ENCODE measurements around the gene SAG. TPM values are rescaled to one million over a fixed set of nuclear protein-coding genes. Genes with fewer than 3 reads are reported as not detected.

The SAG gene
- total RNA-seq, 2 donors from 2014 or later = 1.8 TPM; not detected in 1

DNA sequence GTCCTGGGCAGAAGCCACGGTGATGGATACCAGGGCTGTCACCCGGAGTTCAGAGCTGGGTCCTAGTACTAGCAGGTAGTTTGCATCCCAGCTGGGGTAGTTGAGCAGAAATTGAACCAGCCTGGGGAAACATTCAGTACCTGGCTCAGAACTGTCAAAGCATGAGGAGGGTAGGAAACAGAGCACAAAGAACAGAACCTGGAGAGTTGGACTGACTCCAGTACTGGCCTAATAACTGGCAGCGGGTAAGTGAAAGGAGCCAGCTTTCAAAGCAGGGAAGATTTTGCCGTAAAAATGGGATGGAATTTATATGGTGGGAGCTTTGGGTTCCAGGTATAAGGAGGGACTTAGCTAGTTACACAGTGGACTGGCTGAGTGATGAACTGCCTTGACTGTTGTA is 32.4 kb upstream of the SAG start:
- intact Hi-C loops (cut with DNase I) = no loop called here

DNA sequence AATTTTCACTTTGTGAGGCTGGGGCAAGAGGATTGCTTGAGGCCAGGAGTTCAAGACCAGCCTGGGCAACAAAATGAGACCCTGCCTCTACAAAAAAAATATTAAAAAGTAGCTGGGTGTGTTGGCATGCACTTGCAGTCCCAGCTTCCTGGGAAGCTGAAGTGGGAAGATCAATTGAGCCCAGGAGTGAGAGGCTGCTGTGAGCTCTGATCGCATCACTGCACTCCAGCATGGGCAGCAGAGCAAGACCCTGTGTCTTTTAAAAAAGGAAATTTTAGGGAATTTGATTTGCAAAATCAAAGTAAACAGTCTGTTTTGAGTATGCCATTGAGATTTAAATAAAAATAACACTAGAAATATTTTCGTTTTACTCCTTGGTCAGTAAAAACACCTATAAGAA is 28.7 kb upstream of the SAG start:
- DNase-seq = no peak
- Histone ChIP-seq H3K36me3 (peaks cover 22% of the 10 kb centered on the region), H3K4me1 (no peaks in the 10 kb centered on the region)

More for the DNA sequence above, 32.4 kb upstream of the SAG start:
- Histone ChIP-seq H3K9ac (ENCODE audit: low read depth in 2 of 2, low read length in 2 of 2) (no peak overlapping the region), H3K27me3 (no peaks in the 10 kb centered on the region), H3K4me3 (no peak overlapping the region), H3K4me1 (no peaks in the 10 kb centered on the region), H3K9me3 (no peaks in the 10 kb centered on the region), H3K27ac (no peak overlapping the region), H3K36me3 (peaks cover 20% of the 10 kb centered on the region)
- TF ChIP-seq, protein P1, sequence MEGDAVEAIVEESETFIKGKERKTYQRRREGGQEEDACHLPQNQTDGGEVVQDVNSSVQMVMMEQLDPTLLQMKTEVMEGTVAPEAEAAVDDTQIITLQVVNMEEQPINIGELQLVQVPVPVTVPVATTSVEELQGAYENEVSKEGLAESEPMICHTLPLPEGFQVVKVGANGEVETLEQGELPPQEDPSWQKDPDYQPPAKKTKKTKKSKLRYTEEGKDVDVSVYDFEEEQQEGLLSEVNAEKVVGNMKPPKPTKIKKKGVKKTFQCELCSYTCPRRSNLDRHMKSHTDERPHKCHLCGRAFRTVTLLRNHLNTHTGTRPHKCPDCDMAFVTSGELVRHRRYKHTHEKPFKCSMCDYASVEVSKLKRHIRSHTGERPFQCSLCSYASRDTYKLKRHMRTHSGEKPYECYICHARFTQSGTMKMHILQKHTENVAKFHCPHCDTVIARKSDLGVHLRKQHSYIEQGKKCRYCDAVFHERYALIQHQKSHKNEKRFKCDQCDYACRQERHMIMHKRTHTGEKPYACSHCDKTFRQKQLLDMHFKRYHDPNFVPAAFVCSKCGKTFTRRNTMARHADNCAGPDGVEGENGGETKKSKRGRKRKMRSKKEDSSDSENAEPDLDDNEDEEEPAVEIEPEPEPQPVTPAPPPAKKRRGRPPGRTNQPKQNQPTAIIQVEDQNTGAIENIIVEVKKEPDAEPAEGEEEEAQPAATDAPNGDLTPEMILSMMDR (IDR thresholded peaks at IDR 0.05) = no peak
- DNase-seq = no peak

DNA sequence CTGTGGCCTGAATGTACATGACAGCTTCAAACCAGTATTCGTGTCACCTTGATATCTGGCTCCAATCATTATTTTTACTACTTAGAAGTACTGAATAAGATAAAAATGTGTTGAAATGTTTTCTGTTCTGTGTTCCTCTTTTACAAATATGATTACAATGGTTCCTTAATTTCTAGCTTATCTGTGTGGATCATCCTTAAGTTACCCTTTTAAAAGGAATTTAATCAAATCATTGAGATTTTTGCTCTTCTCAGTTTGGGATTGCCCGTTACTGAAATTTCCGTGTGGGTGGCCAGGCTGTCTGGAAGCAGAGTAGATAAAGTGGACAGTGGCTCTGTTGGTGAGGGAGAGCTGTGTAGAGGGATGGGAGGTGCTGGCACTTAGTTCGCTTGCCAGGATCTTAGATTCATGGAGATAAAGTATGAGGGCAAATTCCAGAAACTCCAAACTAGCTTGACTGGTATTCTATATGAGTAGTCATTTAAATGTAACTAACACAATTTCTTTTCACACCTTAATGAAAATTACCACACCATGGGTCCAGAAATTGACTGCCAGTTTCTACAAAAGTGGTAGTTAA is 27.4 kb upstream of the SAG start:
- H3K36me3 ChIP-seq = peaks cover 9% of the 10 kb centered on the region
- no peak for DNase-seq
- H3K9me3 ChIP-seq = no peaks in the 10 kb centered on the region
- H3K9ac ChIP-seq (ENCODE audit: low read depth in 2 of 2, low read length in 2 of 2) = no peak overlapping the region
- intact Hi-C loops (cut with DNase I) = loop anchor here (10.0 kb wide), 2 partner anchors 165 to 435 kb away; partner anchors contain the start of genes UGT1A4 and UGT1A5
- no peak overlapping the region for H3K27ac ChIP-seq
- H3K27me3 ChIP-seq = no peaks in the 10 kb centered on the region
- TF ChIP-seq, protein P1 (IDR thresholded peaks at IDR 0.05) = no peak
- no peak overlapping the region for H3K4me3 ChIP-seq
- H3K4me1 ChIP-seq = no peaks in the 10 kb centered on the region

More for the DNA sequence above, 28.7 kb upstream of the SAG start:
- Histone ChIP-seq H3K27ac (no peak overlapping the region), H3K9ac (ENCODE audit: low read depth in 2 of 2, low read length in 2 of 2) (no peak overlapping the region), H3K27me3 (no peaks in the 10 kb centered on the region), H3K9me3 (no peaks in the 10 kb centered on the region), H3K4me3 (no peak overlapping the region)
- intact Hi-C loops (cut with DNase I) = no loop called here
- TF ChIP-seq, protein P1 (IDR thresholded peaks at IDR 0.05) = no peak

DNA sequence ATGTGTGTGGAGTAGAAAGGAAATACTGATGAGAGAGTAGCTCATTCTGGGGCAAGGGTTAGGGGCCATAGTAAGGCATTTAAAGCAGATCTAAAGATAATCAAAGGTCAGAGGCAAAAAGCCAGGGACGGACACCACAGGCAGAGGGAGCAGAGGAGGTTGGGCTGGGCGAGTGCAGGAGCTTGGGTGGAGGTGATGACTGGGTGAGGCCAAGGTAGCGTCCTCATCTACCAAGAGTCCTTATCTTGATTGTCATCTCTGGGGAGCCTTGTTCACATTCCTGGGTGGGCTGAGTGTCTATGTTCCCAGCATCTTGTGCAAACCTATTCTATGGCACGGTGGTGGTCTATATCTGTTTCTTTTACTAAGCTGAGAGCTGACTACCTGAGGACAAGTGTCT is 26.1 kb upstream of the SAG start:
- DNase-seq = no peak

DNA sequence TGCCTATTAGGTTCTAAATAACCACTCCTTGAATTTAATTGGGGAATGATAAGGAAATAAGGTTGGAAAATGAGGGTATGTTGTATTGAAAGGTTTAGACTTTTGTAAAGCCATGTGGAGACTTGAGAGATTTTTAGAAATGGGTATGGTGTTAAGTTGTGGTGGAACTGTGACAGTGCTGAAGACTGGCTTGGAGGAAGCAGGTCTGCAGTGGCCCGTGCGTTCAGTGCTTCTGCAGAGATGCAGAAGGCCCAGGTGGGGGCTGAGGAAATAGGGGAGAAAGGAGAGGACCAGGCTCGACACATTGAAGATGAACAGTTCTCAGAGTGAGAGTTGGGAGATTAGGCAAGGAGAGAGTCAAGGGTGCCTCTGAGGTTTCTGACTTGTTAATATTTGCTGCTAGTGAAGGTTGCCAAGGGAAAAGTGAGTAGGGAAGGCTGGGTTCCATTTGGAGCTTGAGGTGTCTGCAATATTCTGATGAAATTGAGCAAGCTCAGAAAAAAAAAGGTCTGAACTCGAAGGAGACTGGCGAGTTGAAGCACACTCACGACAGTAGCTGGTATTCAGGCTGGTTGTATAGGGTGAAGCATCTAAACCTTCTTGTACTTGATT is 25.5 kb upstream of the SAG start:
- Histone ChIP-seq H3K4me1 (no peaks in the 10 kb centered on the region), H3K27ac (no peak overlapping the region), H3K4me3 (no peak overlapping the region), H3K9ac (ENCODE audit: low read depth in 2 of 2, low read length in 2 of 2) (no peak overlapping the region), H3K27me3 (no peaks in the 10 kb centered on the region), H3K36me3 (peaks cover 8% of the 10 kb centered on the region), H3K9me3 (no peaks in the 10 kb centered on the region)
- no peak for DNase-seq
- TF ChIP-seq, protein P1 (IDR thresholded peaks at IDR 0.05) = no peak
- intact Hi-C loops (cut with DNase I) = loop anchor here (10.0 kb wide), 2 partner anchors 163 to 433 kb away; partner anchors contain the start of genes UGT1A4 and UGT1A5

More for the DNA sequence above, 26.1 kb upstream of the SAG start:
- TF ChIP-seq, protein P1 (IDR thresholded peaks at IDR 0.05) = no peak
- H3K27me3 ChIP-seq = no peaks in the 10 kb centered on the region
- no peaks in the 10 kb centered on the region for H3K9me3 ChIP-seq
- no peaks in the 10 kb centered on the region for H3K4me1 ChIP-seq
- H3K4me3 ChIP-seq = no peak overlapping the region
- intact Hi-C loops (cut with DNase I) = loop anchor here (10.0 kb wide), 2 partner anchors 163 to 433 kb away; partner anchors contain the start of genes UGT1A4 and UGT1A5
- H3K27ac ChIP-seq = no peak overlapping the region
- no peak overlapping the region for H3K9ac ChIP-seq (ENCODE audit: low read depth in 2 of 2, low read length in 2 of 2)
- H3K36me3 ChIP-seq = peaks cover 8% of the 10 kb centered on the region

Measured in colonic mucosa (tissue), 4 donors.